PC-3 (cell line): ENCODE measurements around the gene GOSR1.
"Not testable (repeated sequence)": the region's sequence is repeated elsewhere in the genome, so short reads cannot be mapped to it uniquely, and the experiment has no call there.

Experiments used
- EZH2phosphoT487 ChIP-seq: fragments of 300-600 bp; sonication (generic); IDR thresholded peaks from 2 replicates; pipeline ENCODE4 v1.6.1; 2018; ENCODE audit warnings: mild to moderate bottlenecking, antibody characterized with exemption, low read length, borderline replicate concordance
- TF ChIP-seq, protein P1 (sequence below): fragments of 300-600 bp; sonication (generic); conservative IDR thresholded peaks from 2 replicates; pipeline ENCODE4 v1.5.1; 2017; ENCODE audit warnings: antibody characterized with exemption, low read depth, mild to moderate bottlenecking, low read length

DNA sequence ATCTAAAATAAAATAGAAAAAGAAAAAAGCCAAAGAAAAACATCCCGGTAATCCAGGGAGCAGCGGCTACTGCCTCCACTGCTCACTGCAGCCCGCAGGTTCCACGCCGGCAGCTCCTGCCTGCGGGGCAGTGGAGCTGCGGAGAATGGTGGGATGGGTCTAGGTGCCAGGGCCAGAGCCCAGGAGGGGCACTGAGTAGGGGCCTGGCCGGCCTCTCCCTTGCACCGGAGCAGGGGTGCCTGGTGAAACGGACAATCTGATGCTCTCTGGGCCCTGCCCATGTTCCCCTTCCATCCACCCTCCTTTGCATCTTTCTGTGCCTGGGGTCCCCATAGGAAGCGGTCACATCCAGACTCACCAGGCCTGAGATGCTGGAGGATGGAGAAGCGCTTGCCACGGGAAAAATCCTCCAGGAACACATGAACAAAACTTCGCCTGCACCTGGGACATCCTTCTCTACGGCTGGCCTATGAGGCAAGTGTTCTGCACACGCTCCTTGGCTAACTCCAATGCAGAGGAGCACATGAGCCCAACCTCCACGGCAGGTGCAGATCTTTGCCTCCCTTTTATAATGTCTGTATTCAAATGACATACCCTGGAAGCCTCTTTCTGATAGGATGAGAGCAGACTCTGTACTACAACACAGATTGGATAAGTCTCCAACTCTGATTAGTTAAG is 98.6 kb downstream of the GOSR1 start:
- TF ChIP-seq, protein P1, sequence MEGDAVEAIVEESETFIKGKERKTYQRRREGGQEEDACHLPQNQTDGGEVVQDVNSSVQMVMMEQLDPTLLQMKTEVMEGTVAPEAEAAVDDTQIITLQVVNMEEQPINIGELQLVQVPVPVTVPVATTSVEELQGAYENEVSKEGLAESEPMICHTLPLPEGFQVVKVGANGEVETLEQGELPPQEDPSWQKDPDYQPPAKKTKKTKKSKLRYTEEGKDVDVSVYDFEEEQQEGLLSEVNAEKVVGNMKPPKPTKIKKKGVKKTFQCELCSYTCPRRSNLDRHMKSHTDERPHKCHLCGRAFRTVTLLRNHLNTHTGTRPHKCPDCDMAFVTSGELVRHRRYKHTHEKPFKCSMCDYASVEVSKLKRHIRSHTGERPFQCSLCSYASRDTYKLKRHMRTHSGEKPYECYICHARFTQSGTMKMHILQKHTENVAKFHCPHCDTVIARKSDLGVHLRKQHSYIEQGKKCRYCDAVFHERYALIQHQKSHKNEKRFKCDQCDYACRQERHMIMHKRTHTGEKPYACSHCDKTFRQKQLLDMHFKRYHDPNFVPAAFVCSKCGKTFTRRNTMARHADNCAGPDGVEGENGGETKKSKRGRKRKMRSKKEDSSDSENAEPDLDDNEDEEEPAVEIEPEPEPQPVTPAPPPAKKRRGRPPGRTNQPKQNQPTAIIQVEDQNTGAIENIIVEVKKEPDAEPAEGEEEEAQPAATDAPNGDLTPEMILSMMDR: not testable (repeated sequence)
- not testable (repeated sequence) for TF ChIP-seq EZH2phosphoT487
